Sigmoid colon (tissue), 7 donors: ENCODE measurements around the gene TMEM121B. TPM values are rescaled to one million over a fixed set of nuclear protein-coding genes. Genes with fewer than 3 reads are reported as not detected.

Experiments
- DNase-seq: peaks from one replicate; pipeline ENCODE4 v3.0.0-alpha.2; 2019
- H3K27ac ChIP-seq, 4 donors: fragments of 200-600 bp; sonication (generic); one replicate each; pipeline ENCODE4 v1.5.1; 2016 to 2019; ENCODE audit warnings: mild to moderate bottlenecking in 1 of 4
- H3K27me3 ChIP-seq, 3 donors: fragments of 200-600 bp; sonication (generic); one replicate each; pipeline ENCODE4 v1.5.1; 2019; ENCODE audit warnings: mild to moderate bottlenecking in 1 of 3
- H3K36me3 ChIP-seq, 4 donors: fragments of 200-600 bp; sonication (generic); one replicate each; pipeline ENCODE4 v1.5.1; 2016 to 2019
- H3K4me1 ChIP-seq, 4 donors: fragments of 200-600 bp; sonication (generic); one replicate each; pipeline ENCODE4 v1.5.1; 2017 to 2019
- H3K4me3 ChIP-seq, 4 donors: fragments of 200-600 bp; sonication (generic); one replicate each; pipeline ENCODE4 v1.5.1; 2017 to 2019; ENCODE audit warnings: mild to moderate bottlenecking in 2 of 4, moderate library complexity in 1 of 4
- H3K9me3 ChIP-seq, 4 donors: fragments of 200-600 bp in 3 of 4; sonication (generic) in 3 of 4; one replicate each; pipeline versions ENCODE4 v1.5.1 to v1.6.1; 2013 to 2019
- EP300 ChIP-seq, 4 donors: sonication (generic); formaldehyde crosslinking; IDR thresholded peaks; one replicate each; pipeline ENCODE4 v1.6.1; 2017; ENCODE audit warnings: antibody characterized with exemption in 4 of 4
- POLR2A ChIP-seq, 2 donors: fragments of 450-650 bp; IDR thresholded peaks; one replicate each; pipeline ENCODE4 v1.6.1; 2016; ENCODE audit warnings: antibody characterized with exemption in 2 of 2, mild to moderate bottlenecking in 2 of 2, moderate library complexity in 2 of 2
- POLR2AphosphoS5 ChIP-seq, 4 donors: sonication (generic); formaldehyde crosslinking; IDR thresholded peaks; one replicate each; pipeline ENCODE4 v1.6.1; 2017; ENCODE audit warnings: antibody characterized with exemption in 4 of 4
- WGBS, 2 donors: extraction: QIAGEN DNeasy Blood & Tissue Kit; methylation state at CpG; one replicate each; pipeline ENCODE4 v1.1.7; 2013; 5-methylcytosine and 5-hydroxymethylcytosine counted together
- intact Hi-C: fragments of 100-400 bp; cut with DNase I; formaldehyde crosslinking; loops from one replicate; pipeline ENCODE4 v1.15.1; 2023
- polyA plus RNA-seq, 3 donors: library from polyadenylated mRNA; stranded (reverse); fragments of 200-250 nt; gene quantifications; one replicate each; pipeline ENCODE4 v1.2.3, GENCODE V29; 2013
- total RNA-seq, 4 donors: library from RNA; depleted of rRNA; stranded (reverse); fragments of >200 nt; gene quantifications; one replicate each; pipeline ENCODE4 v1.1.0, GENCODE V29; 2016
- TF ChIP-seq, protein P1 (sequence below), 4 experiments: fragments of 450-650 bp in 3 of 4; fragments of 200-600 bp in 1 of 4; IDR thresholded peaks; one replicate each; pipeline ENCODE4 v1.5.1; 2016 to 2019; ENCODE audit warnings: antibody characterized with exemption in 4 of 4, mild to moderate bottlenecking in 3 of 4, moderate library complexity in 2 of 4
- donor health status: healthy with polysubstance abuse.
- donor health status: Bipolar disorder and iron deficiency.
- donor health status: healthy.

The TMEM121B gene
- total RNA-seq (under 1 TPM in 3 of 4 donors, not detected in 1; 0.36 to 0.54 (median 0.49) TPM), polyA plus RNA-seq (under 1 TPM in 1 of 3 donors, not detected in 2; 0.17 TPM)

DNA sequence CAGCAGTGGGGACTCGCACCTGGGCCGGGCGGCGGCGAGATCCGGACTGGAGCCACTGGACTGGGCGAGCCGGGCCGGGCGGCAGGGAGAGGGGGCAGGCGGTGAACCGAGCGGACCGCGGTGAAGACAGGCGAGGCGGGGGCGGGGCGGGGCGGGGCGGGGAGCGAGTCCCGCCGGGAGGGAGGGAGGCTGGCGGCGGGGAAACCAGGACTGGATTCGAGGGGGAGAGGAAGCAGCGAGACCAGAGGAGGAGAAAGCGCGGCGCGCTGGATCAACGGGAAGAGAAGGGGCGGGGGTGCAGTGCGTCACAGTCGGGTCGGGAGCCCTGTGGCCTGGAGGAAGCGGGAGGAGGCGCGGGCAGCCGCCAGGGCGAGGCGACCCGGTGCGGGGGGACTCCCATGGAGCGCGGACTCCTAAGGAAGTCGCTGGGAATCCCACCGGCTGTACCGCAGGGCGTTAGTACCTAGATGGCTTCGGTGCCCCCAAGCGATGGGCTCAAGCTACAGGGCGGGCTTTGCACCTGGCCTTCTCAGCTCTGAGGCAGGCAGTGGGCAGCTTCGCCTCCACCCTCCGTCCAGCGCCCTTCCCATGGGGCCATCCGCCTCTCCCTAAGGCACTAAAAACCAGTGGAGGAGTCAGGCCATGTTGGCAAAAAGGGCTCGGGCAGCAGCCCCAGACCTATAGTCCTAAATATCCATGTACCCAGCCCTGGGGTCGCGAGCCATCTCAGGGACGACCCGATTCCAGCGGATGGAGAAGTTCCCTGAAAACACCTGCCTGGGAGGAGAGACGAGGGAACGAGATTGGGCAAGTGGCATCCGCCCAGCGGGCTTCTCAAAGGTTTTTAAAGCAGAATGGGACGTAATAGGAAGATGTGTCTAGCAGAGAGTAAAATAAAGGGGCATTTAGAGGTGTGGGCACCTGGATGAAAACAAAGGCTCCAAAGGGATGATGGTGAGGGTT, at the start of gene TMEM121B:
Gene TMEM121B (minus strand): TSS at position 128 of the 963 bp plus-strand sequence. CDS start 233 bp downstream, outside the sequence.
- DNase-seq = peak; percentile 76

DNA sequence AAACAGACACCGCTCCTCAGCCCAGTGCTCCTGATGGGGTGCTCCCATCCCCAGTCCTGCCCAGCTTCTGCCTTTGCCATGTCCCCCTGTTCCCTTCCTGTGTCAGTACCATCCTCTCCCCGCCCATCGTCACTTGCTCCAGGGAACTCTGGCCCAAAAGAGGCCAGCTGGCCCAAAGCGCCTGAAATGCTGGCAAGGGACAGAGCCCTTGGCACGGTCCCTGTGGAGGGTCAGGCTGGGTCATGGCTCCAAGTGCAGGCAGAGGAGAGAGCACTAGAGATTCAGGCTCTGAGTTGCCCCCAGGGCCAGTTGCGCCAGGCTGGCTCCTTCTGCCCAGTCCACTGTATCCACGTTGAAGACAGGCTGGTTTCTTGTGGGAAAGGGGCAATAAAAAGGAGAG, 46.3 kb upstream of the TMEM121B start:
- peaks cover 0 to 17% (median 7%) of the 10 kb centered on the region in 4 donors for H3K4me1 ChIP-seq
- 55 to 66% methylated on average over 7 of the region's 7 CpGs for WGBS, 2 donors
- intact Hi-C loops = no loop called here
- H3K4me3 ChIP-seq = no peak overlapping the region
- no peak for DNase-seq
- no peak for TF ChIP-seq POLR2A (IDR thresholded peaks at IDR 0.05)
- no peak for TF ChIP-seq EP300 (IDR thresholded peaks at IDR 0.05)
- no peak for TF ChIP-seq POLR2AphosphoS5 (IDR thresholded peaks at IDR 0.05)
- TF ChIP-seq, protein P1, sequence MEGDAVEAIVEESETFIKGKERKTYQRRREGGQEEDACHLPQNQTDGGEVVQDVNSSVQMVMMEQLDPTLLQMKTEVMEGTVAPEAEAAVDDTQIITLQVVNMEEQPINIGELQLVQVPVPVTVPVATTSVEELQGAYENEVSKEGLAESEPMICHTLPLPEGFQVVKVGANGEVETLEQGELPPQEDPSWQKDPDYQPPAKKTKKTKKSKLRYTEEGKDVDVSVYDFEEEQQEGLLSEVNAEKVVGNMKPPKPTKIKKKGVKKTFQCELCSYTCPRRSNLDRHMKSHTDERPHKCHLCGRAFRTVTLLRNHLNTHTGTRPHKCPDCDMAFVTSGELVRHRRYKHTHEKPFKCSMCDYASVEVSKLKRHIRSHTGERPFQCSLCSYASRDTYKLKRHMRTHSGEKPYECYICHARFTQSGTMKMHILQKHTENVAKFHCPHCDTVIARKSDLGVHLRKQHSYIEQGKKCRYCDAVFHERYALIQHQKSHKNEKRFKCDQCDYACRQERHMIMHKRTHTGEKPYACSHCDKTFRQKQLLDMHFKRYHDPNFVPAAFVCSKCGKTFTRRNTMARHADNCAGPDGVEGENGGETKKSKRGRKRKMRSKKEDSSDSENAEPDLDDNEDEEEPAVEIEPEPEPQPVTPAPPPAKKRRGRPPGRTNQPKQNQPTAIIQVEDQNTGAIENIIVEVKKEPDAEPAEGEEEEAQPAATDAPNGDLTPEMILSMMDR (IDR thresholded peaks at IDR 0.05) = no peak
- H3K9me3 ChIP-seq = no peaks in the 10 kb centered on the region
- H3K36me3 ChIP-seq = no peaks in the 10 kb centered on the region
- no peak overlapping the region for H3K27ac ChIP-seq
- H3K27me3 ChIP-seq = no peaks in the 10 kb centered on the region

More for the DNA sequence above, at the start of gene TMEM121B:
- Histone ChIP-seq H3K4me3 (peak within 1 kb of the TSS; percentile 16 to 56 (median 48)), H3K36me3 (no peaks in the 10 kb centered on the region), H3K4me1 (peaks cover 0 to 17% (median 14%) of the 10 kb centered on the region in 4 donors), H3K27ac (no peak within 1 kb of the TSS), H3K27me3 (peaks cover 15 to 58% (median 37%) of the 10 kb centered on the region in 3 donors), H3K9me3 (no peaks in the 10 kb centered on the region)
- TF ChIP-seq POLR2A (IDR thresholded peaks at IDR 0.05) = no peak
- TF ChIP-seq, protein P1 (IDR thresholded peaks at IDR 0.05) = no peak
- no peak for TF ChIP-seq EP300 (IDR thresholded peaks at IDR 0.05)
- WGBS, 2 donors = 6 to 8% methylated on average over 69 of the region's 69 CpGs
- intact Hi-C loops = no loop called here

DNA sequence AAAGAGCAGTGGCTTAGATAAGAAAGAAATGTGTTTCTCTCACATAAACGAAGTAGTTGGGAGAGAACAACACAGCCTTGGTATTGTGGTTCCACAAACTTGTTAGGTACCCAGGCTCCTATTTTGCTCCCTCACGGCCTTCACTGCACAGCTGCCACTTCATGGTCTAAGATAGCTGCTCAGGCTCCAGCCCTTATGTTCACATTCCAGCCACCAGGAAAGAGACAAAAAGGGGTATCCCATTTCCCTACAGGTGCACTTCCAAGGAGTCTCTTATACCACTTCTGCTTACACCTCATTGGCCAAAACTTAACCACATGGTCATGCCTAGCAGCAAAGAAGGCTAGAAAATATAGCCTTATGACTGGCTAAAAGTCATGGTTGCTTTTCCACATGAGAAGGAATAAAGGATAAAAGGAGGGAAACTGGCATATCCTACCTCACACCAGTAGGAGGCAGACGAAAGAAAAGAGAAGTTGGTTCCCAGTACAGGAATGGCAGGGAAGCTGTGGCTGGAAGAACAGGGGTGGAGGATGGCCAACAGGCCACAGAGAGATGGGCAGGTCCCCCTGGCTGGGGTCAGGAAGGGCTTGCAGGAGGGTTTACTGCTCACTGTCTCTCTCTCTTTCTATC, 43.3 kb upstream of the TMEM121B start:
- Histone ChIP-seq H3K27ac (no peak overlapping the region), H3K4me3 (no peak overlapping the region), H3K27me3 (no peaks in the 10 kb centered on the region), H3K9me3 (no peaks in the 10 kb centered on the region), H3K36me3 (no peaks in the 10 kb centered on the region), H3K4me1 (peaks cover 0 to 13% (median 5%) of the 10 kb centered on the region in 4 donors)
- no peak for DNase-seq
- TF ChIP-seq POLR2AphosphoS5 (IDR thresholded peaks at IDR 0.05) (no peak), EP300 (IDR thresholded peaks at IDR 0.05) (no peak), POLR2A (IDR thresholded peaks at IDR 0.05) (no peak)
- TF ChIP-seq, protein P1 (IDR thresholded peaks at IDR 0.05) = no peak
- intact Hi-C loops = no loop called here
- whole genome bisulfite sequencing, 2 donors = 87 to 92% methylated on average over 3 of the region's 3 CpGs

DNA sequence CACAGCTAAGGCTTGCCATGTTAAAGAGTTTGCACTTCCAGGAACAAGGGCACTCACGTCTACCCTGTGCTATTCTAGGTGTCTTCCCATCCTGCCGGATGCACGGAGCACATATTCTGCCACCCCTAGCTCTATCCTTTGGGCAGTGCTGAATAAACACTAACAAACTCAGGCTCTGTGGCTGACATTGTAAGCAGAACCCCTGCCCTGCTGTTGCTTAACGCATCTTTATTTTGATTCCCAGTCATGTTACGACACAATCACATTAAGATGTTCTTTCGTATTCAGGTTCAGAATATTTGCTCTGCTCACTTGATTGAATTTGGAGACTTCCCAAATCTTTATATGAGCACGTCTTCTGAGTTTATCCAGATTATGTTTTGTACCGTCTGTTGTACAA, 41.6 kb upstream of the TMEM121B start:
- DNase-seq = no peak
- peaks cover 0 to 22% (median 13%) of the 10 kb centered on the region in 4 donors for H3K4me1 ChIP-seq
- H3K4me3 ChIP-seq = no peak overlapping the region
- H3K36me3 ChIP-seq = no peaks in the 10 kb centered on the region
- intact Hi-C loops = no loop called here
- no peaks in the 10 kb centered on the region for H3K9me3 ChIP-seq
- WGBS, 2 donors = 83 to 93% methylated on average over 8 of the region's 8 CpGs
- no peak overlapping the region for H3K27ac ChIP-seq
- H3K27me3 ChIP-seq = no peaks in the 10 kb centered on the region
- TF ChIP-seq POLR2A (IDR thresholded peaks at IDR 0.05) = no peak
- no peak for TF ChIP-seq POLR2AphosphoS5 (IDR thresholded peaks at IDR 0.05)
- no peak for TF ChIP-seq EP300 (IDR thresholded peaks at IDR 0.05)
- TF ChIP-seq, protein P1 (IDR thresholded peaks at IDR 0.05) = no peak
